ENCODE data around the gene MYO5C.

DNA sequence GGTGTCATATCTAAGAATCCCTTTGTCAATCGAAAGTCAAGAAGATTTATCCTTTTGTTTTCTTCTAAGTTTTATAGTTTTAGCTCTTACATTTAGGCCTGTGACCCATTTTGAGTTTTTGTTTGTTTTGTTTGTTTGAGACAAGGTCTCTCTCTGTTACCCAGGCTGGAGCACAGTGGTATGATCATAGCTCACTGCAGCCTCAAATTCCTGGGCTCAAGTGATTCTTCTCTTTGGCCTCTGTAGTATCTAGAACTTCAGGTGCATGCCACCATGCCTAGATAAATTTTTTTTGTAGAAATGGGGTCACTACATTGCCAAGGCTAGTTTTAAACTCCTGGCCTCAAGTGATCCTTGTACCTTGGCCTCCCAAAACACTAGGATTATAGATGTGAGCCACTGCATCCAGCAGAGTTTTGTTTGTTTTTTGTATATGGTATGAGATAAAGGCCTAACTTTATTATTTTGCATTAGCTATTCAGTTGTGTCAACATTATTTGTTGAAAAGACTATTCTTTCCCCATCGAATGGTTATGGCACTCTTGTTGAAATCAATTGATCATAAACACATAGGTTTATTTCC, 5.8 kb upstream of the MYO5C start:
- TF ChIP-seq, protein P1, sequence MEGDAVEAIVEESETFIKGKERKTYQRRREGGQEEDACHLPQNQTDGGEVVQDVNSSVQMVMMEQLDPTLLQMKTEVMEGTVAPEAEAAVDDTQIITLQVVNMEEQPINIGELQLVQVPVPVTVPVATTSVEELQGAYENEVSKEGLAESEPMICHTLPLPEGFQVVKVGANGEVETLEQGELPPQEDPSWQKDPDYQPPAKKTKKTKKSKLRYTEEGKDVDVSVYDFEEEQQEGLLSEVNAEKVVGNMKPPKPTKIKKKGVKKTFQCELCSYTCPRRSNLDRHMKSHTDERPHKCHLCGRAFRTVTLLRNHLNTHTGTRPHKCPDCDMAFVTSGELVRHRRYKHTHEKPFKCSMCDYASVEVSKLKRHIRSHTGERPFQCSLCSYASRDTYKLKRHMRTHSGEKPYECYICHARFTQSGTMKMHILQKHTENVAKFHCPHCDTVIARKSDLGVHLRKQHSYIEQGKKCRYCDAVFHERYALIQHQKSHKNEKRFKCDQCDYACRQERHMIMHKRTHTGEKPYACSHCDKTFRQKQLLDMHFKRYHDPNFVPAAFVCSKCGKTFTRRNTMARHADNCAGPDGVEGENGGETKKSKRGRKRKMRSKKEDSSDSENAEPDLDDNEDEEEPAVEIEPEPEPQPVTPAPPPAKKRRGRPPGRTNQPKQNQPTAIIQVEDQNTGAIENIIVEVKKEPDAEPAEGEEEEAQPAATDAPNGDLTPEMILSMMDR (IDR thresholded peaks at IDR 0.05), result no peak
- TF ChIP-seq POLR2A (IDR thresholded peaks at IDR 0.05), result no peak

All from adrenal gland (tissue), 5 donors.